K562 (cell line): ENCODE data around the gene MAGI3.

ENCODE experiments used
- CHD1 ChIP-seq: fragments of 200-600 bp; sonication (generic); IDR thresholded peaks from one replicate; pipeline ENCODE4 v1.6.1; 2012; ENCODE audit warnings: mild to moderate bottlenecking, moderate library complexity, low read length, inconsistent platforms
- CTCF ChIP-seq, 3 experiments: IDR thresholded peaks in 2 of 3; conservative IDR thresholded peaks in 1 of 3; 2 replicates each; pipeline ENCODE4 v1.5.1; 2011 to 2012; ENCODE audit warnings: low read length in 3 of 3, mild to moderate bottlenecking in 3 of 3, control low read depth in 2 of 3, improper control_type of control experiment in 1 of 3, inconsistent platforms in 1 of 3, low read depth in 1 of 3, mixed read lengths in 1 of 3, moderate library complexity in 1 of 3; ENCODE audit not compliant: insufficient read depth in 2 of 3
- DPF2 ChIP-seq: fragments of 450-650 bp; IDR thresholded peaks from 2 replicates; pipeline ENCODE4 v1.6.1; 2016
- EZH2 ChIP-seq: IDR thresholded peaks from 2 replicates; pipeline ENCODE4 v1.6.1; 2012; ENCODE audit warnings: low read depth, mild to moderate bottlenecking, inconsistent platforms, low read length, borderline replicate concordance
- JUNB ChIP-seq: fragments of 450-650 bp; formaldehyde crosslinking; conservative IDR thresholded peaks from 2 replicates; pipeline ENCODE4 v1.4.0; 2020; ENCODE audit warnings: mild to moderate bottlenecking
- KDM5B ChIP-seq: fragments of 200-600 bp; sonication (generic); IDR thresholded peaks from 2 replicates; pipeline ENCODE4 v1.6.1; 2012; ENCODE audit warnings: low read depth, mild to moderate bottlenecking, moderate library complexity, low read length, control low read depth, inconsistent platforms; ENCODE audit not compliant: insufficient replicate concordance
- POLR2A ChIP-seq: fragments of 450-650 bp; conservative IDR thresholded peaks from 2 replicates; pipeline ENCODE4 v1.6.1; 2016
- SP2 ChIP-seq: IDR thresholded peaks from 2 replicates; pipeline ENCODE4 v1.6.1; 2011; ENCODE audit warnings: mild to moderate bottlenecking, low read depth, low read length, moderate library complexity; ENCODE audit not compliant: poor library complexity, severe bottlenecking; ENCODE audit errors: extremely low read depth
- TAF1 ChIP-seq: IDR thresholded peaks from 2 replicates; pipeline ENCODE4 v1.6.1; 2011; ENCODE audit warnings: mild to moderate bottlenecking, low read length, moderate library complexity; ENCODE audit not compliant: insufficient read depth, control insufficient read depth, severe bottlenecking; ENCODE audit errors: extremely low read depth
- ZNF121 ChIP-seq: sonication (generic); formaldehyde crosslinking; conservative IDR thresholded peaks from 2 replicates; pipeline ENCODE4 v1.8.0; 2022; ENCODE audit warnings: missing genetic modification reagents

GRCh38 chr1:113372546-113372945, 17.8 kb upstream of the MAGI3 start:
- TF ChIP-seq JUNB (CRISPR knock-in tag) (no peak), CTCF (IDR thresholded peaks at IDR 0.05 in 2 of 3, conservative IDR thresholded peaks at IDR 0.05 in 1 of 3; ENCODE audit: insufficient read depth in 2 of 3, low read depth in 1 of 3, low read length in 3 of 3) (no peak), POLR2A (no peak), EZH2 (no peak), CHD1 (no peak), TAF1 (no peak), ZNF121 (no peak), KDM5B (no peak), DPF2 (no peak), SP2 (no peak)
